ENCODE data around the gene CREBBP.

Gene CREBBP

DNA sequence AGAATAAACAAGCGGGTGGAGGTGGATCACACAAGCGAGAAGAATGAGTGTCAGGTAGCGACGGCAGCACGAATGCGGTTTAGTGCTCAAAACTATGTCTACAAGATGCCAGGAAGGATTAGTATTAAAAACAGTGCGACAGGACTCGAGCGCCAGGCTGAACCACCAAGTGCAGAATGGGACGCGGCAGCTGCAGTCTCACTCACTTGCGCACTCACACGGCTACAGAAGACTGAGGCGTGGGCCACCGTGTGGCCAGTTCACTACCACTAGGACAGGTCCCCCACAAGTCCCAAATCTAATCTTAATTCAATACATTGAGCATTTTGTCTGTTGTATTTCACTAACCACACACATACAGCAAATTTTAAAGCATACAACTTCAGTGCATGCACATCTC, 127.5 kb downstream of the CREBBP start:
- DNase-seq (ENCODE audit: low read depth), result no peak
- H3K4me3 ChIP-seq (ENCODE audit: low read depth, low read length), result no peak overlapping the region
- TF ChIP-seq, protein P1, sequence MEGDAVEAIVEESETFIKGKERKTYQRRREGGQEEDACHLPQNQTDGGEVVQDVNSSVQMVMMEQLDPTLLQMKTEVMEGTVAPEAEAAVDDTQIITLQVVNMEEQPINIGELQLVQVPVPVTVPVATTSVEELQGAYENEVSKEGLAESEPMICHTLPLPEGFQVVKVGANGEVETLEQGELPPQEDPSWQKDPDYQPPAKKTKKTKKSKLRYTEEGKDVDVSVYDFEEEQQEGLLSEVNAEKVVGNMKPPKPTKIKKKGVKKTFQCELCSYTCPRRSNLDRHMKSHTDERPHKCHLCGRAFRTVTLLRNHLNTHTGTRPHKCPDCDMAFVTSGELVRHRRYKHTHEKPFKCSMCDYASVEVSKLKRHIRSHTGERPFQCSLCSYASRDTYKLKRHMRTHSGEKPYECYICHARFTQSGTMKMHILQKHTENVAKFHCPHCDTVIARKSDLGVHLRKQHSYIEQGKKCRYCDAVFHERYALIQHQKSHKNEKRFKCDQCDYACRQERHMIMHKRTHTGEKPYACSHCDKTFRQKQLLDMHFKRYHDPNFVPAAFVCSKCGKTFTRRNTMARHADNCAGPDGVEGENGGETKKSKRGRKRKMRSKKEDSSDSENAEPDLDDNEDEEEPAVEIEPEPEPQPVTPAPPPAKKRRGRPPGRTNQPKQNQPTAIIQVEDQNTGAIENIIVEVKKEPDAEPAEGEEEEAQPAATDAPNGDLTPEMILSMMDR (IDR thresholded peaks at IDR 0.05; ENCODE audit: low read depth, low read length, missing control alignments), result no peak

DNA sequence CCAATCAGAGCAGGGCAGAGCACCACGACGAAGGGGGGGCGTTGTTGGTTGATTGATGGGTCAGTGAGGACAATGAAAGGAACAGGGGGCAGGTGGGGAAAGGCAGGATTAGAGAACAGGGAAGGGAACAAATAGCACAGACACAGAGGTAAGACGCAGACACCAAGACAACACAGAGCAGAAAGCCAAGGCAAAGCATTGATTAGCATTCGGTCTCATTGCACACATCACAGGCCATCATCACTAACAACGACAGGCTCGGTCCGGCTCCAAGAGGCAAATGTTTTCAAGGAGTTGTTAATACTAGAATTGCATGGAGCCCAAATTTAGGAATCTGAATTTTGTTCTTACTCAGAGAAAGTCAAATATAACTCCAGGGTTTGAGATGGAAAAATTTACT, 128.6 kb downstream of the CREBBP start:
- no peak for DNase-seq (ENCODE audit: low read depth)
- TF ChIP-seq, protein P1 (IDR thresholded peaks at IDR 0.05; ENCODE audit: low read depth, low read length, missing control alignments), result no peak
- no peak overlapping the region for H3K4me3 ChIP-seq (ENCODE audit: low read depth, low read length)

GRCh38 chr16:3748307-3748706, 132.2 kb downstream of the CREBBP start:
- H3K4me3 ChIP-seq (ENCODE audit: low read depth, low read length), result no peak overlapping the region
- no peak for DNase-seq (ENCODE audit: low read depth)
- TF ChIP-seq, protein P1 (IDR thresholded peaks at IDR 0.05; ENCODE audit: low read depth, low read length, missing control alignments), result no peak

DNA sequence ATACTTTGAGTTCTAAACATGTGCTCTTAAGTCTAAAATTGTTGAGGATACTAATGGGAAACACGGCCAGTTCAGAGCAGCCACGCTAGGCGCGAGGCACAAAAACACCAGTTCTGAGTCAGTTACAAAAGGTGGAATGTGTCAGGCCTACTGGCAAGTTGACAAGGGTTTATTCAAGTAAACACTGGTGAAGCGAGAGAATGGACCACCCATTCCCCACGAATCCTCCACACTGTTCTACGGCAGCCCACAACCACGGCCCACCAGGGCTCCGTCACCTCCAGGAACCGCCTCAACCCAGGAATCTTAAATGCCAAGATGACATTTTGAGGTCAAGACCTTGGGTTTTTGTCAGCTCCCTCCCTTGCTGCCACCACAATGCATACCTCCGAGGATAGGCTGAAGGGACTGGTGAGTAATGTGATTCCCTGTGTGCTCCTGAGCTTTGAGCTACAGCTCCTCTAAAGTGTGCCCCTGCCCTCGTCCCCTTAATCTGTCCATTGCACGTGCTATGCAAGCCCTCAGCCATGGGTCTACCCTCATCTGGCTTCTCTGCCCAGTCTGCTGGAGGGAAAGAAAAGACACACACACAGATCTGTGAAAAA, 134.7 kb downstream of the CREBBP start:
- TF ChIP-seq, protein P1 (IDR thresholded peaks at IDR 0.05; ENCODE audit: low read depth, low read length, missing control alignments), result no peak
- H3K4me3 ChIP-seq (ENCODE audit: low read depth, low read length), result no peak overlapping the region
- DNase-seq (ENCODE audit: low read depth), result no peak

GRCh38 chr16:3744018-3744417, 136.5 kb downstream of the CREBBP start:
- no peak for DNase-seq (ENCODE audit: low read depth)
- TF ChIP-seq, protein P1 (IDR thresholded peaks at IDR 0.05; ENCODE audit: low read depth, low read length, missing control alignments), result no peak
- no peak overlapping the region for H3K4me3 ChIP-seq (ENCODE audit: low read depth, low read length)

- no peak for DNase-seq (ENCODE audit: low read depth)
- H3K4me3 ChIP-seq (ENCODE audit: low read depth, low read length), result no peak overlapping the region
- TF ChIP-seq, protein P1 (IDR thresholded peaks at IDR 0.05; ENCODE audit: low read depth, low read length, missing control alignments), result no peak
Measured at GRCh38 chr16:3740934-3741333, 139.6 kb downstream of the CREBBP start.

- TF ChIP-seq, protein P1 (IDR thresholded peaks at IDR 0.05; ENCODE audit: low read depth, low read length, missing control alignments), result no peak
- DNase-seq (ENCODE audit: low read depth), result no peak
- H3K4me3 ChIP-seq (ENCODE audit: low read depth, low read length), result no peak overlapping the region
Measured at GRCh38 chr16:3740186-3740585, 140.3 kb downstream of the CREBBP start.
